Measurements from ENCODE around the gene SFSWAP.

DNA sequence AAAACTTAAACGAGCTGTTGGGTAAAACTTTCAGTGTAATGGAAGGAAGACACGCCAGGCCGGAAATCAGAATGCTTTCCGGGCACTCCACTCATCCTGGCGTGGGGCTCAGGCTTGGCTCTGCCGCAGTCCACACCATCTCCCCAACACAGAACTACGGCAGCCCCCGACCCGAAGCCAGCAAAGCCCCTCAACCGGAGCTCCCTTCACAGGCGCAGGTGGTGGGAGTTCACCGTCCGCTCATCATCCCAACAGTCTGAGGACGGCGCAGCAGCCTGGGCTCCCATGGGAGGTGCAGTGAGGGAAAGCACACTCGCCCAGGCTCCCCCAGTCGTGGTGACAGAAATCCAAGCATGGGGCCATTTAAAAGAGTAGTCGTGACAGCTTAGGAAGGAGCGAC is 106.4 kb downstream of the SFSWAP start:
- no peak for TF ChIP-seq POLR2A (IDR thresholded peaks at IDR 0.05)
- TF ChIP-seq, protein P1, sequence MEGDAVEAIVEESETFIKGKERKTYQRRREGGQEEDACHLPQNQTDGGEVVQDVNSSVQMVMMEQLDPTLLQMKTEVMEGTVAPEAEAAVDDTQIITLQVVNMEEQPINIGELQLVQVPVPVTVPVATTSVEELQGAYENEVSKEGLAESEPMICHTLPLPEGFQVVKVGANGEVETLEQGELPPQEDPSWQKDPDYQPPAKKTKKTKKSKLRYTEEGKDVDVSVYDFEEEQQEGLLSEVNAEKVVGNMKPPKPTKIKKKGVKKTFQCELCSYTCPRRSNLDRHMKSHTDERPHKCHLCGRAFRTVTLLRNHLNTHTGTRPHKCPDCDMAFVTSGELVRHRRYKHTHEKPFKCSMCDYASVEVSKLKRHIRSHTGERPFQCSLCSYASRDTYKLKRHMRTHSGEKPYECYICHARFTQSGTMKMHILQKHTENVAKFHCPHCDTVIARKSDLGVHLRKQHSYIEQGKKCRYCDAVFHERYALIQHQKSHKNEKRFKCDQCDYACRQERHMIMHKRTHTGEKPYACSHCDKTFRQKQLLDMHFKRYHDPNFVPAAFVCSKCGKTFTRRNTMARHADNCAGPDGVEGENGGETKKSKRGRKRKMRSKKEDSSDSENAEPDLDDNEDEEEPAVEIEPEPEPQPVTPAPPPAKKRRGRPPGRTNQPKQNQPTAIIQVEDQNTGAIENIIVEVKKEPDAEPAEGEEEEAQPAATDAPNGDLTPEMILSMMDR (IDR thresholded peaks at IDR 0.05), result no peak

Measured in tibial nerve (tissue), 3 donors.